Osteoblast (primary cell): ENCODE measurements around the gene MAP2K4. TPM values are rescaled to one million over a fixed set of nuclear protein-coding genes. Genes with fewer than 3 reads are reported as not detected.

ENCODE experiments used
- DNase-seq: peaks from one replicate; pipeline ENCODE4 v3.0.0; 2011; ENCODE audit warnings: low spot score, mixed read lengths; ENCODE audit not compliant: insufficient read length; ENCODE audit errors: missing footprints
- H2AFZ ChIP-seq: 2 replicates; pipeline ENCODE4 v1.6.0; 2011; ENCODE audit warnings: mild to moderate bottlenecking, low read length
- H3K27ac ChIP-seq: 2 replicates; pipeline ENCODE4 v1.5.1; 2011; ENCODE audit warnings: mild to moderate bottlenecking, low read depth, low read length, moderate library complexity
- H3K27me3 ChIP-seq: 2 replicates; pipeline ENCODE4 v1.6.0; 2012; ENCODE audit warnings: mild to moderate bottlenecking, control low read depth, inconsistent platforms, low read length, moderate library complexity; ENCODE audit not compliant: insufficient read depth
- H3K36me3 ChIP-seq: 2 replicates; pipeline ENCODE4 v1.5.1; 2011; ENCODE audit warnings: mild to moderate bottlenecking, low read length, control low read depth, moderate library complexity; ENCODE audit not compliant: insufficient read depth
- H3K4me1 ChIP-seq: 2 replicates; pipeline ENCODE4 v1.5.1; 2011; ENCODE audit warnings: mild to moderate bottlenecking, low read length, control low read depth, moderate library complexity; ENCODE audit not compliant: insufficient read depth
- H3K4me2 ChIP-seq: 2 replicates; pipeline ENCODE4 v1.6.0; 2011; ENCODE audit warnings: mild to moderate bottlenecking, low read length; ENCODE audit not compliant: insufficient read depth
- H3K4me3 ChIP-seq: fragments of 200-600 bp; sonication (generic); 3 replicates; pipeline ENCODE4 v1.5.1; 2012; ENCODE audit warnings: mild to moderate bottlenecking, low read length, inconsistent platforms; ENCODE audit not compliant: insufficient read depth
- H3K79me2 ChIP-seq: 2 replicates; pipeline ENCODE4 v1.6.0; 2012; ENCODE audit warnings: mild to moderate bottlenecking, low read length, control low read depth, inconsistent platforms; ENCODE audit not compliant: insufficient read depth
- H3K9me3 ChIP-seq: 2 replicates; pipeline ENCODE4 v1.5.1; 2011; ENCODE audit warnings: low read depth, low read length, control low read depth
- H4K20me1 ChIP-seq: 2 replicates; pipeline ENCODE4 v1.6.0; 2012; ENCODE audit warnings: mild to moderate bottlenecking, low read length, control low read depth; ENCODE audit not compliant: insufficient read depth
- CTCF ChIP-seq: IDR thresholded peaks from 2 replicates; pipeline ENCODE4 v1.5.1; 2011; ENCODE audit warnings: mild to moderate bottlenecking, low read depth, low read length, moderate library complexity; ENCODE audit errors: extremely low read depth
- total RNA-seq: library from RNA; depleted of rRNA; stranded (reverse); fragments of >200 nt; gene quantifications from 2 replicates; pipeline ENCODE4 v1.2.3, GENCODE V29; 2012

Gene MAP2K4
- total RNA-seq, 1 donor = 40.9 TPM

GRCh38 chr17:12024327-12024726, 3.6 kb downstream of the MAP2K4 start:
- H3K27me3 ChIP-seq = peaks cover 9% of the 10 kb centered on the region
- peaks cover 85% of the 10 kb centered on the region for H3K79me2 ChIP-seq
- H3K36me3 ChIP-seq = no peaks in the 10 kb centered on the region
- DNase-seq = no peak
- H3K4me1 ChIP-seq = peaks cover 7% of the 10 kb centered on the region
- no peak overlapping the region for H3K4me2 ChIP-seq
- no peak overlapping the region for H3K4me3 ChIP-seq
- TF ChIP-seq CTCF = no peak
- no peak overlapping the region for H2AFZ ChIP-seq
- H3K27ac ChIP-seq = no peak overlapping the region
- H4K20me1 ChIP-seq = peaks cover 64% of the 10 kb centered on the region
- no peaks in the 10 kb centered on the region for H3K9me3 ChIP-seq

GRCh38 chr17:12027658-12028057, 7.0 kb downstream of the MAP2K4 start:
- Histone ChIP-seq H3K9me3 (no peaks in the 10 kb centered on the region), H3K4me3 (no peak overlapping the region), H3K27me3 (no peaks in the 10 kb centered on the region), H3K4me1 (no peaks in the 10 kb centered on the region), H3K36me3 (no peaks in the 10 kb centered on the region), H2AFZ (no peak overlapping the region), H3K79me2 (peaks cover 89% of the 10 kb centered on the region), H3K4me2 (no peak overlapping the region), H4K20me1 (peaks cover 73% of the 10 kb centered on the region), H3K27ac (no peak overlapping the region)
- DNase-seq = no peak
- TF ChIP-seq CTCF = no peak

- H3K79me2 ChIP-seq = peaks cover 85% of the 10 kb centered on the region
- no peaks in the 10 kb centered on the region for H3K27me3 ChIP-seq
- no peak overlapping the region for H2AFZ ChIP-seq
- H3K36me3 ChIP-seq = no peaks in the 10 kb centered on the region
- TF ChIP-seq CTCF = no peak
- H4K20me1 ChIP-seq = peaks cover 70% of the 10 kb centered on the region
- no peak overlapping the region for H3K27ac ChIP-seq
- no peaks in the 10 kb centered on the region for H3K4me1 ChIP-seq
- no peak overlapping the region for H3K4me3 ChIP-seq
- DNase-seq = no peak
- no peaks in the 10 kb centered on the region for H3K9me3 ChIP-seq
- no peak overlapping the region for H3K4me2 ChIP-seq
Measured at GRCh38 chr17:12028611-12029010, 7.9 kb downstream of the MAP2K4 start.

- peaks cover 4% of the 10 kb centered on the region for H3K36me3 ChIP-seq
- H3K27ac ChIP-seq = no peak overlapping the region
- H3K79me2 ChIP-seq = peaks cover 75% of the 10 kb centered on the region
- no peak for DNase-seq
- no peak overlapping the region for H3K4me3 ChIP-seq
- H2AFZ ChIP-seq = no peak overlapping the region
- H3K4me2 ChIP-seq = no peak overlapping the region
- no peaks in the 10 kb centered on the region for H3K9me3 ChIP-seq
- TF ChIP-seq CTCF = no peak
- peaks cover 60% of the 10 kb centered on the region for H4K20me1 ChIP-seq
- no peaks in the 10 kb centered on the region for H3K27me3 ChIP-seq
- H3K4me1 ChIP-seq = no peaks in the 10 kb centered on the region
Measured at GRCh38 chr17:12034538-12034937, 13.9 kb downstream of the MAP2K4 start.
